Stimulated activated CD4-positive, alpha-beta T cell treated with anti-CD3 and anti-CD28 coated beads, Interleukin-15, amount 100 ng/mL, for 1 hour (primary cell): ENCODE measurements around the gene PRKG1.

Experiments used
- DNase-seq, 2 donors: peaks; one replicate each; pipeline ENCODE4 v3.0.0-alpha.2; 2020; ENCODE audit warnings: low read depth in 1 of 2, low spot score in 1 of 2

The PRKG1 gene

DNA sequence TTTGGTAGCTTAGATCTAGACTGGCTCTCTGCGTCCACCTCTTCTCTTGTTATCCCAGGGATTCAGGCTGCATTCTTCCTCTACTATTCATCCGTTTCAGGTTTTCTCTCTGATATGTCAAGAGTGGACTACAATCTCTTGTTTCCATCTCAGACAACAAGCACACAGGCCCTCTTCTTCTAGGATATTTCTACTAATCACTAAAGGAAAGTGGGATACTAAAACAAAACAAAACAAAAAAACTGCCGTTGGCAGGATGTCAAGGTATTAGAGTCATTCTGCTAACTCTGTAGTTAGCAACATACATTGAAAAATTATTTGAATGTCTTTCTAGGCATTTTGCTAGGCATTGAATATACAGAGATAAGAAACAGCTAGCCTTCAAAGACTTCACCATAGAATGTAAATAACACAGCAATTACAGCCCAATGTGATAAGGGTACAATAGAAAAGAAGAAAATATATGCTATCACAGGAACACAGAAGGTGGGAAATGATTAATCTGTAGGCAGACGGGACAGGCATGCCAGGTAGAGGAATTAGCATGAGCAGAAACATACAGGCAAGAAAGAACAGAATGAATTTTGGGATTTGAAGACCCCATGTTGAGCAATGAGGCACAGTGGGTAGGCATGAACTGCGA, 414.6 kb downstream of the PRKG1 start:
- DNase-seq, result no peak

DNA sequence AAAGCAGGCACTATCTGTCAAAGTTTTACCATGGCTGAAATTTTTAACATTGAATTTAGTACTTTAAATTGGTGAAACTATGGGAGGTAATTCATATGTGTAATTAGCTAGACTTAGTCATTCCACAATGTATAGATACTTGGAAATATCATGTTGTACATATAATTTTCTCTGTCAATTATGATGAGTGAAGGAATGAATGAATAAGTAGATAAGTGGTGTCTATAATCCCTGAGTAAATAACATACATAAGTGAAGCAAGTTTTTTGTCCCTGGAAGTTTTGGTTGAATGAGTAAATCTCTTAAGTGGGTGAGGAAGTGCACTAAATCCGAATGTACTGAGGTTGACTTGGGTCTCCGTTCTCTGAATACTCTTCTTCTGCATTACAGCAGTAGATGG, 424.1 kb downstream of the PRKG1 start:
- no peak for DNase-seq

DNA sequence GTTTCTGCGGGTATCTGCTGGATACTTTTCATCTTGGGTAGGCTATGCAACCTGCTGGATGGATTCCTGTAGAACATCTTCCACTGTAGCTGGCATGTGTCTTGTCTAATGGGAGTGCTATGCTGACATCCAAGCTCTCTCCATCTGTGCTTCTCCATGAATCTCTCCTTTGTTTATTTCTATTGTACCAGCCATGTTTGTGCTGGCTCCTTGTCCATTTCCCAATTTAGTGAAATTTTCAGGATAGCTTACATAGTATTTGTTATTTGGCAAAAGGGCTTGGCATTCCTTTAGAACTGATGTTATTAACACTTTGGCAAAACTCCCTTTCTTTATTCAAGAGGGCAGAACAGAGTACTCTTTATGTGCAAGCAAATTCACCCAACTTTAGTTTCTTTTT, 427.1 kb downstream of the PRKG1 start:
- no peak for DNase-seq

DNA sequence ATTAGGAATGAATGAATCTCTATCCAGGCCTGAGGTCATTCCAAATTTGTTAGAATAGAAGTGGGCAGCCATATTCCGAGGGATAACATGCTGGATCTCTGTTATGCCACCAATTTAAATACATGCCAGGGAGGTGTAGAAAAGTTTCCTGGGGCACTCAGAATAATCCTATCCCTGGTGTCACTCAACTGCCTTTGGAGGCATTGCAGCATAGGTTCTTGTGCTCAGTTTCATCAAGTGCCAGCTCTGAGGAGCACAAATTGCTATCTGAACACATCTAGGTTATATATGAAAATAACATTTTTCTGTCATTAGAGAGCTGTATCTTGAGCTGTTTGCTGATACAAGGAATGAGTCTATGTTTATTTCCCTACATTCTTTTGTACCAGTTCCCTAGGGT, 427.8 kb downstream of the PRKG1 start:
- DNase-seq, result no peak

- no peak for DNase-seq
These were observed 429.1 kb downstream of the PRKG1 start for GRCh38 chr10:51503378-51503777.

DNA sequence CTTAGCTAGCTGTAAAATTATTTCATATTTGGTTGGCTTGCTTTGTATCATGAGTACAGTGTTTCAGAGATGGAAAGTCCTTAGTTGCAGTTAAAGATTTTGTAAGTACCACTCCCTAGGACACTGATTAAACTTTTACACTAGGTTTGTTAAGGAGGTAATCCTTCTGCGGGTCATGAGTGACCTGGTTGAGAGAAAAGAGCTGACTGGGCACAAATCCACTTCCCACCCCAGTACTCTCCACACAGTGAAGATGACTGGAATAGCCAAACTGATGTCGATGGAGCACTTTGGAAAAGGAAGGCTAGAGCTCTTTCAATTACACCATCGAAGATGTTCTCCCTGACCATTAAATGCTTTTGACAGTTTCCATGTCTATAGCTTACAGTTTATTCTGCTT, 433.2 kb downstream of the PRKG1 start:
- no peak for DNase-seq

DNA sequence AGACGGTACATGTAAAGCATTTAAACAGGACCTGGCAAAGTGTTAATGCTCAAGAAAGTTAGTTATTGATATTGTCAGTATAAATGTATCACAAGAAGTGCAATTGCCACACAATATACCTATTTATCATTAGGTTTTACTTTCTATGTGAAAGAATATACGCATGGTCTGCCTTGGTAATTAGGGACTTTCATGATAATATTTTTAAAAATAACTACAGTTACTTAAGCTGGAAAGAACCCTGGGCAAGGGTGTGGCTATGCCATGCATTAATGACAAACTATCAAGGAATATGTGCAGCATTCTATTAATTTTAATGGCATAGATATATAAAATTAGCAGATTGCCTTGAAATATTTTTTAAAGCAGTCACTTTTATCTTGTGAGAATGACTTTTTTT, 433.9 kb downstream of the PRKG1 start:
- no peak for DNase-seq

- no peak for DNase-seq
These were observed 435.9 kb downstream of the PRKG1 start for GRCh38 chr10:51510231-51510630.

DNA sequence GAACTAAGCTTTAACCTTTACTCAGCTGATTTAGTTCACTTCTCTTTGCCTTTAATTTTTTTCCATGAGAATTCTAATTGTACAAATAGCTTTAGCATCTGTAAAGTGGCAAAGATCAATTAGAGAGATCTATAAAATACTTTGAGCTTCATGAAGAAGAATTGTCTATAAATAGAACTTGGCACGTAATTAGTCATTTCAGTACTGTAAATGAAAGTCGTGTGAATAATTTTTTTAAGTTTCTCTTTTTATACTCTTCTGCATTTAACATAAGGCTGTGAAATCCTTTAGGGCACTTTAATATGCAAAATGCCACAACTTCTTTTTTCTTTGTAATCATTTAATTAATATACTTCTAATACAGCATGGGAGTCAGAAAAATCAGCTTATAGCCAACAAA, 447.3 kb downstream of the PRKG1 start:
- no peak for DNase-seq

DNA sequence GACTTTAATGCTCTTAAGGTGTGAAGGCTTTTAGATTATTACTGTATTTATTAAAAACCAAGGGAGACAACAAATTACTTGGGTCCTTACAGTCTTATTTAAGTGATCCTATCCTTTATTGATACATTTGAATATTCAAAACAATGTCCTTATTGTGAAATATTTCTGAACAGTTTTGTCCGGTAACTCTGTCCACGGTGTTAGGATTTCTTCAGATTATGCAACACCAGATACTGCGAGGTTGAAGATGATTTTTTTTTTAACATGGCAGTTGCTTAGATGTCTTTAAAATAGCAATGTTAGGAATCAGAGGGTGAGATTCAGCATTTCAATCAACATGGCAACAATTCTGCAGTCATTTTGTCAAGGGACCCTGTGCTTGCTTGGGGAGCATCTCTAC, 448.6 kb downstream of the PRKG1 start:
- no peak for DNase-seq

GRCh38 chr10:51523440-51523839, 449.2 kb downstream of the PRKG1 start:
- DNase-seq, result no peak

DNA sequence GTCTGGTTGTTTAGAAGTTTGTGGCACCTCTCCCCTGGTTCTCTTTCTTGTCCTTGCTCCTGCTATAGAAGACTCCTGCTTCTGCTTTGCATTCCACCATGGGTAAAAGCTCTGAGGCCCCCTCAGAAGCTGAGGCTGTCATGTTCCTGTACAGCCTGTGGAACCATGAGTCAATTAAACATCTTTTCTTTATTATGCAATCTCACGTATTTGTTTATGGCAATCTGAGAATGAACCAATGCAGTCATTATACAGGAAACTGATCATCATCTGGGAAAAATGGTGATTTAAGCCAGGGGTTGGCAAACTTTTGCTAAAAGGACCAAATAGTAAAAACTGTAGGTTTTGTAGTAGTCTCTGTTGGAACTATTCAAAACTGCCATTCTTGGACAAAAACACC, 449.8 kb downstream of the PRKG1 start:
- no peak for DNase-seq

- no peak for DNase-seq
These were observed 453.4 kb downstream of the PRKG1 start for GRCh38 chr10:51527522-51528219.

- DNase-seq, result no peak
These were observed 454.2 kb downstream of the PRKG1 start for GRCh38 chr10:51528527-51528926.

- no peak for DNase-seq
These were observed 456.3 kb downstream of the PRKG1 start for GRCh38 chr10:51530541-51530940.

- no peak for DNase-seq
These were observed 457.8 kb downstream of the PRKG1 start for GRCh38 chr10:51532044-51532443.

DNA sequence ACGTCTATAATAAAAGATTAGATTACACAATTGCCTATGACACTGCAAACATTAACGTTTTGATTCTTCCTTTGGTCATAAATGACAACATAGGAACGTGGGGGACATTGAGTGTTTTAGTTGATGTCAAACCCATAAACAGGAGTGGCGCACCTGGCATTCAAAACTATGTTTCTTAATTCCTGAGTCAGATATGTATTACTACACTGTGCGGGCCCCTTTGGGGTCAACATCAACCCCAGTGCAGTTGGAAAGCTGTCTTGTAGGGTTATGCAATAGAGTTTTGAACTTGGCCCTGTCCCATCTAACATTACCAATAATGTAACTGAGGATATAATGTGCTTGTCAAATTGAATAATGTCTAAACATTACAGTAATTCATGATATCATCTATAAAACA, 468.6 kb downstream of the PRKG1 start:
- DNase-seq, result no peak

DNA sequence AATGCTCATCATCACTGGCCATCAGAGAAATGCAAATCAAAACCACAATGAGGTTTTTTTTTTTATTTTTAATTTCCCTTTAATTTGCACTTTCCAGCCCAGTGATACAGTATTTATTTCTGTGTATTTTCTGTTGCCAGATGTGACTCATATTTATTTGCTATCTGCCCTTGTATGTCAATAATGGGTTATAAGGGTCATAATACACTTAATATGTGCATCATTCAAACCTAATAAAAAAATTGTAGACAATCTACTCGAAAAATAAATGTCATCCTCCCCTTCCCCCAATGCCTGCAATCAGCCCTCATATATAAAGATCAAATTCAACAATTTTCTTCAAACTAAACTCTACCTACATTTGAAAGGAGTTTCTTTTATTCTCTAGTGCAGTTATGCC, 470.6 kb downstream of the PRKG1 start:
- no peak for DNase-seq

DNA sequence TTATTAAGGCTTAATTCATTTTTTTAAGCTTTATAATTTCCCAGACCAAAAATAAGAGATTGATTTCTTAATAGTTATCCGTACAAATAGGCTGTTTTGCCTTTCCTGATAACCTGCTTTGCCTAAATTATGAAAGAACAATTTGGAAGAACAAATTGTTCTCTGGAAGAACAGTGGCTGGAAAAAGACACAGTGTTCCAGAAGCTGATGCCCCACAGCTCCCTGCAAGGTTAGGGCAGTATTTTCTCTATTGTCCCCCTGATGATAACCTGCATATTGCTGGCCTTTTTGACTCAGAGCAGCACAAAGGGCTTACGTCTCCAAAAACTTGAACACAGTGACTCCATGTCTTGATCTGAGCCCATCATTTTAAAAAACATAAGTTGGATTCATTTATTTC, 473.7 kb downstream of the PRKG1 start:
- DNase-seq, result no peak

- DNase-seq, result no peak
These were observed 478.6 kb downstream of the PRKG1 start for GRCh38 chr10:51552879-51553278.

DNA sequence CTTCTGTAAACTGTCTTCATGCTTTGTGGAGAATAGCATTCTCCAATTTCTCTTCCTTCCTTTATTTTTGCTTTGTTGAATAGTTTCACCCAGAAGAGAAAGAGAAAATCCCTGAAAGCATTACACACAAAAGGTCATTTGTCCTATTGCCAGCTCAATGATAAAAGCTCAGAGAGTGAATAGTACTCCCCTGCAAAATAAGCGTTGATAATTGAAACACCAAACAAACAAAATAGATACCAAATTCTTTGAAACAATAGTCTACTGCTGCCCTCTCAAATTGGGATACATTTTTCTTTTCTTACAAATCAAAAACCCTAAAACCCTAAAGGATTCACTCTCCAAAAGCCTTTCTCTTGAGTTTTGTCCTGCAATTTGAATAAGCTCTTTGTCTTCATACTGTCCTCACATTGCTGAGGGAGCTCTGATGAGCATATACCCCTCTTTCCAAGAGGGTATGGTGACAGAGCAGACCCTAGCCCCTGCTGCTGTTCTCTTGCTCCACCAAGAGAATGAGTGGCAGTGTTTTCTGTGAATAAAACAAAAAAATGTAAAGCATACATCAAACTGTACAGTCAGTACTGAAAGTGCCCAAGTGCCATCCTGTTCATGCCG, 490.7 kb downstream of the PRKG1 start:
- no peak for DNase-seq

- no peak for DNase-seq
These were observed 493.0 kb downstream of the PRKG1 start for GRCh38 chr10:51567271-51567670.

DNA sequence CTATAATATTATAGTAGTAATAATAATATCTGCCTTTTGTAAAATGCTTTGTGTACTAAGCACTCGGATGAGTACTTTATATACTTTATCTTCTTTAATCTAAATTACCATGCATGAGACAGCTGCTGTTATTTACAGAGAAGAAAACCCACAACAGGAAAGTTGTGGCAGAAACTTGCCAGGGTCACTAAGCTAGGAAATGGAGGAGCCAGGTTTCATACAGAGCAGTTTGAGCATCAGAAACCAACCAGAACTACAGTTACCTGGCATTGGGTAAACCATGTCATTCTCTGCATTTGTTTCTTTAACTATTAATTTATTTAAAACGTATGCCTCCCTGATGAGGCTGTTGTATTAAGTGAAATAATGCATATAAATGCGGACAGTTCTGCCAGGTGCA, 495.2 kb downstream of the PRKG1 start:
- DNase-seq, result no peak
